OCI-LY1 (cell line): ENCODE results near the gene PTGS2.

Source experiments
- CTCF ChIP-seq: fragments of 200-600 bp; sonication (generic), shearing (Covaris generic); IDR thresholded peaks from 2 replicates; pipeline ENCODE4 v1.5.1; 2017; ENCODE audit warnings: mild to moderate bottlenecking, antibody characterized with exemption, low read length, moderate library complexity, mixed read lengths
- EZH2 ChIP-seq: fragments of 200-600 bp; sonication (generic), shearing (Covaris generic); IDR thresholded peaks from 2 replicates; pipeline ENCODE4 v1.8.0; 2017; ENCODE audit warnings: borderline replicate concordance, mixed run types, mild to moderate bottlenecking, antibody characterized with exemption, low read length, moderate library complexity, mixed read lengths

- TF ChIP-seq CTCF (no peak), EZH2 (no peak)
Measured at GRCh38 chr1:186643614-186644013, 36.6 kb downstream of the PTGS2 start.
